Transverse colon (tissue), 4 donors: ENCODE results near the gene ZHX3. TPM values are rescaled to one million over a fixed set of nuclear protein-coding genes. Genes with fewer than 3 reads are reported as not detected.

Source experiments
- DNase-seq: peaks from one replicate; pipeline ENCODE4 v3.0.0-alpha.2; 2019
- H3K27ac ChIP-seq, 4 donors: fragments of 200-600 bp; sonication (generic); 2 replicates each; pipeline ENCODE4 v1.5.1; 2016 to 2018; ENCODE audit warnings: inconsistent platforms in 4 of 4
- H3K27me3 ChIP-seq: fragments of 200-600 bp; sonication (generic); 2 replicates; pipeline ENCODE4 v1.5.1; 2017; ENCODE audit warnings: inconsistent platforms
- H3K36me3 ChIP-seq, 4 donors: fragments of 200-600 bp; sonication (generic); 2 replicates each; pipeline ENCODE4 v1.5.1; 2017 to 2019; ENCODE audit warnings: inconsistent platforms in 4 of 4
- H3K4me1 ChIP-seq, 4 donors: fragments of 200-600 bp; sonication (generic); 2 replicates each; pipeline ENCODE4 v1.5.1; 2017 to 2020; ENCODE audit warnings: inconsistent platforms in 4 of 4
- H3K4me3 ChIP-seq, 4 donors: fragments of 200-600 bp; sonication (generic); 1 replicate in 1 of 4; 2 replicates in 3 of 4; pipeline versions ENCODE4 v1.5.1 to v1.6.1; 2017 to 2019; ENCODE audit warnings: inconsistent platforms in 4 of 4
- H3K9me3 ChIP-seq, 2 donors: fragments of 200-600 bp; sonication (generic); 2 replicates each; pipeline ENCODE4 v1.5.1; 2017 to 2019; ENCODE audit warnings: inconsistent platforms in 2 of 2
- CTCF ChIP-seq, 5 experiments: fragments of 200-600 bp in 3 of 5; fragments of 450-650 bp in 2 of 5; sonication (generic) in 3 of 5; IDR thresholded peaks; 1 replicate in 2 of 5; 2 replicates in 3 of 5; pipeline ENCODE4 v1.5.1; 2016 to 2017; ENCODE audit warnings: antibody characterized with exemption in 5 of 5, inconsistent platforms in 3 of 5, mild to moderate bottlenecking in 2 of 5, moderate library complexity in 1 of 5
- EP300 ChIP-seq: sonication (generic); formaldehyde crosslinking; IDR thresholded peaks from one replicate; pipeline ENCODE4 v1.6.1; 2017; ENCODE audit warnings: antibody characterized with exemption, low read depth
- POLR2A ChIP-seq: fragments of 450-650 bp; IDR thresholded peaks from one replicate; pipeline ENCODE4 v1.6.1; 2016; ENCODE audit warnings: antibody characterized with exemption, mild to moderate bottlenecking, moderate library complexity
- POLR2AphosphoS5 ChIP-seq, 3 donors: sonication (generic); formaldehyde crosslinking; IDR thresholded peaks; one replicate each; pipeline ENCODE4 v1.6.1; 2016; ENCODE audit warnings: antibody characterized with exemption in 3 of 3
- WGBS, 2 donors: methylation state at CpG; one replicate each; pipeline ENCODE4 v1.1.5; 2018; ENCODE audit warnings: low coverage in 1 of 2; 5-methylcytosine and 5-hydroxymethylcytosine counted together
- in situ Hi-C, 4 donors: fragments of 200-750 bp; cut with MboI; loops; one replicate each; pipeline versions ENCODE4 v1.15.0 to v1.15.1; 2017; ENCODE audit warnings: low sequenced_read_pairs in 3 of 4, low pct_ligation_motif_present in 1 of 4, low pct_unique_long_range_greater_than_20kb in 1 of 4
- intact Hi-C: fragments of 100-400 bp; cut with DNase I; formaldehyde crosslinking; loops from one replicate; pipeline ENCODE4 v1.15.1; 2023; ENCODE audit warnings: low total_unique reads
- total RNA-seq, 4 donors: library from RNA; depleted of rRNA; stranded (reverse); fragments of >200 nt; gene quantifications; one replicate each; pipeline ENCODE4 v1.1.0, GENCODE V29; 2016

ZHX3 gene
- total RNA-seq, 4 donors from 2014 or later: 22.7 to 34.8 (median 26.4) TPM

GRCh38 chr20:41175201-41175651 is 142.3 kb downstream of the ZHX3 start:
- in situ Hi-C loops (loop anchor here (5.0 to 10.0 kb wide), 4 partner anchors 50 to 162 kb away; no protein-coding TSS in a partner anchor), intact Hi-C loops (no loop called here)
- no peak for TF ChIP-seq POLR2AphosphoS5 (IDR thresholded peaks at IDR 0.05)
- no peak for TF ChIP-seq EP300
- TF ChIP-seq POLR2A: no peak
- TF ChIP-seq CTCF (IDR thresholded peaks at IDR 0.05): no peak
- Histone ChIP-seq H3K9me3 (no peaks in the 10 kb centered on the region), H3K27ac (peak overlapping the region; percentile 36 to 80 (median 59)), H3K4me3 (no peak overlapping the region), H3K27me3 (no peaks in the 10 kb centered on the region), H3K36me3 (peaks cover 0 to 11% (median 4%) of the 10 kb centered on the region in 4 donors), H3K4me1 (peaks cover 9 to 34% (median 22%) of the 10 kb centered on the region in 4 donors)
- 71 to 96% methylated on average over 1 to 4 of the region's 4 CpGs for WGBS, 2 donors
- DNase-seq: no peak

GRCh38 chr20:41174782-41175181 is 142.7 kb downstream of the ZHX3 start:
- Histone ChIP-seq H3K9me3 (no peaks in the 10 kb centered on the region), H3K27me3 (no peaks in the 10 kb centered on the region), H3K27ac (peak overlapping the region; percentile 36 to 80 (median 59)), H3K4me1 (peaks cover 9 to 34% (median 22%) of the 10 kb centered on the region in 4 donors), H3K36me3 (peaks cover 0 to 11% (median 4%) of the 10 kb centered on the region in 4 donors), H3K4me3 (no peak overlapping the region)
- in situ Hi-C loops: loop anchor here (5.0 to 10.0 kb wide), 5 partner anchors 50 to 168 kb away; partner anchors contain the start of gene LPIN3 (in 1 of the 4)
- 89% methylated on average over 2 of the region's 2 CpGs; no CpG with 5 or more reads in 1 of the 2 donors for WGBS, 2 donors
- no peak for TF ChIP-seq EP300
- TF ChIP-seq POLR2AphosphoS5 (IDR thresholded peaks at IDR 0.05): no peak
- TF ChIP-seq POLR2A: no peak
- no peak for TF ChIP-seq CTCF (IDR thresholded peaks at IDR 0.05)
- DNase-seq: peak; percentile 7
- intact Hi-C loops: no loop called here

- Histone ChIP-seq H3K4me1 (peaks cover 9 to 34% (median 22%) of the 10 kb centered on the region in 4 donors), H3K27ac (peak overlapping the region; percentile 36 to 80 (median 59)), H3K27me3 (no peaks in the 10 kb centered on the region), H3K36me3 (peaks cover 0 to 13% (median 4%) of the 10 kb centered on the region in 4 donors), H3K9me3 (no peaks in the 10 kb centered on the region), H3K4me3 (no peak overlapping the region)
- DNase-seq: peak; percentile 4
- TF ChIP-seq POLR2AphosphoS5 (IDR thresholded peaks at IDR 0.05) (no peak), POLR2A (no peak), EP300 (no peak), CTCF (IDR thresholded peaks at IDR 0.05) (no peak)
- intact Hi-C loops (no loop called here), in situ Hi-C loops (loop anchor here in 2 of 4 donors (5.0 to 10.0 kb wide), 3 partner anchors 50 to 168 kb away; partner anchors contain the start of gene LPIN3 (in 1 of the 2))
- WGBS, 2 donors: 92% methylated on average over 10 of the region's 10 CpGs; no CpG with 5 or more reads in 1 of the 2 donors
Measured at GRCh38 chr20:41174373-41174772, 143.2 kb downstream of the ZHX3 start.

- Histone ChIP-seq H3K4me1 (peaks cover 9 to 34% (median 22%) of the 10 kb centered on the region in 4 donors), H3K27me3 (no peaks in the 10 kb centered on the region), H3K36me3 (peaks cover 0 to 18% (median 7%) of the 10 kb centered on the region in 4 donors), H3K27ac (peak overlapping the region; percentile 16 to 80 (median 50)), H3K4me3 (no peak overlapping the region), H3K9me3 (no peaks in the 10 kb centered on the region)
- peak; percentile 5 for DNase-seq
- intact Hi-C loops: loop anchor here (2.0 kb wide), 1 partner anchor 165 kb away; no protein-coding TSS in a partner anchor
- in situ Hi-C loops: loop anchor here in 2 of 4 donors (5.0 to 10.0 kb wide), 3 partner anchors 51 to 168 kb away; partner anchors contain the start of gene LPIN3 (in 1 of the 2)
- TF ChIP-seq EP300: no peak
- TF ChIP-seq POLR2A: no peak
- TF ChIP-seq CTCF (IDR thresholded peaks at IDR 0.05): no peak
- no peak for TF ChIP-seq POLR2AphosphoS5 (IDR thresholded peaks at IDR 0.05)
- 94% methylated on average over 13 of the region's 13 CpGs; no CpG with 5 or more reads in 1 of the 2 donors for WGBS, 2 donors
Measured at GRCh38 chr20:41173791-41174341, 143.7 kb downstream of the ZHX3 start.
